ENCODE data around the gene C17orf75.

The C17orf75 gene

DNA sequence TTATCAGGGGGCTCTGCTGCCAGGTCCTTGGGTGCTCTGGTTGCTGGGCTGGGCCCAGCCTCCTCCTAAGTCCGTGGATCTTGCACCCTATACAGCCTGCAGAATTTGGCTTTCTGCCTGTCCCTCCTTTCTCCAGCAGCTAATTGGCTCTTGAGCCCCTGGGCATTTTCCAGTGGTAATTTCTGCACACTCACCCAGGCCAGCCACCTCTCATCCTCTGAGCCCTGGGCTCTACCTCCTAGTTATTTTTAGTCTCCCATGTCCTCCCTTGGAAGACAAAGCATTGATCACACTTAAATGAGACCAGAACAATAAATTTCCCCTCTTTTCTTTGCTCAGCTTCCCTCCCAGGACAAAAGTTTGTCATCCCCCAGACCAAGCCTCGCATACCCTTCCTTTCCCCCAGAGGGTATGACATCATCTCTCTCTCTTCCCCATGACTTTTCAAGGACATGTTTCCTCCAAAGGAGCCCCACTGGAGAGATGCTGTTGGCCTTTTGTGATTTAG, 38.1 kb downstream of the C17orf75 start:
- no peak for DNase-seq (ENCODE audit: low read depth)

DNA sequence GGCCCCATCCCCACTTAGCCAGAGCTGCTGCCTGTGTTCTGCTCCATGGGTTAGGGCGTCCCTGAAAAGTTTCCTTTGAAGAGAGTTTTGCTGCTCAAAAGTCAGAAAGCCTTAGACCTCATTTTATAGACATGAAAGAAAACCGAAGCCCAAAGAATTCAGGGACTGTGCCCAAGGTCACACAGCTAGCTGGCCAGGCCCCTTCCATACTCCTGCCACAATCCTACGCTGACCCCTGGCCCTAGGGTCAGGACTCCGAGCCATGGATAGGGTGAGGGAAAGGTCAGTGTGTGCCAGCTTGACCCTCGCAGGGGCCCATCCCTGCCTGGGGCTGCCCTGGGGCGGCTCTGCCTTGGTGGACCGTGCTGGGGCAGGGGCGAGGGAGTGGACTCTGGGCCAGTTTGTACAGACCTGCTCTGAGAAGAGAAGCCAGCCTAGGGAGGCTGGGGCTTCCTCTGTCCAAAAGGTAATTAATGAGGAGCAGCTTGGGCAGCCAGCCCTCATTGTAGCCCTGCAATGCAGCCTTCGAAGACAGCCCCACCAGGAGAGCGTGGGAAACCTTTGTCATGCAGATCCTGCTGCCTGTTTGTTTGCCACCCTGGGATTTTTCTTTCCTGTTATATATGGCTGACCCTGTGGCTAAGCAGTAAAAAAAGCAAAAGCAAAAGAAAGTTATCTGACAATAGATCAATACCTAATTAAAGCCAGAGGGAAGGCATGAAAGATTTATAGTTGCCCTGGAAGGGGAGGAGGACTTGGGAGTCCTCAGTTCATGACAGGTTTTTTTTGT, 38.9 kb downstream of the C17orf75 start:
- no peak for DNase-seq (ENCODE audit: low read depth)

DNA sequence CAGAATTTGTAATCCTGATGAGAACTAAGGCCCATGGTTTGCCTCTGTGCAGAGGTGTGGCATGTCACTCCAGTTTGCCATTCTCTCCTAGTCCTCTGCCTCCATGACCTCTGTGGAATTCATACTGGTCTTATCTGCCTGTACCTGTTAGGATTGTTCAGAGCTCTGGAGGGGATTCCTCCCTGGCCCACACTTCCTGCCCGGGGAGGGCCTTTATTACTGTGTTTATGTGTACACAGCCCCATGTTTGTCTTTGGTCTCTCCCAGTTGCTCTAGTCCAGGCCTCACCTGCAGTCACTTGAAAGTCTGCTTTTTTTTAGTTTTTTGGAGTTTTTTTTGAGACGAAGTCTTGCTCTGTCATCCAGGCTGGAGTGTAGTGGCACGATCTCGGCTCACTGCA, 39.9 kb downstream of the C17orf75 start:
- no peak for DNase-seq (ENCODE audit: low read depth)

DNA sequence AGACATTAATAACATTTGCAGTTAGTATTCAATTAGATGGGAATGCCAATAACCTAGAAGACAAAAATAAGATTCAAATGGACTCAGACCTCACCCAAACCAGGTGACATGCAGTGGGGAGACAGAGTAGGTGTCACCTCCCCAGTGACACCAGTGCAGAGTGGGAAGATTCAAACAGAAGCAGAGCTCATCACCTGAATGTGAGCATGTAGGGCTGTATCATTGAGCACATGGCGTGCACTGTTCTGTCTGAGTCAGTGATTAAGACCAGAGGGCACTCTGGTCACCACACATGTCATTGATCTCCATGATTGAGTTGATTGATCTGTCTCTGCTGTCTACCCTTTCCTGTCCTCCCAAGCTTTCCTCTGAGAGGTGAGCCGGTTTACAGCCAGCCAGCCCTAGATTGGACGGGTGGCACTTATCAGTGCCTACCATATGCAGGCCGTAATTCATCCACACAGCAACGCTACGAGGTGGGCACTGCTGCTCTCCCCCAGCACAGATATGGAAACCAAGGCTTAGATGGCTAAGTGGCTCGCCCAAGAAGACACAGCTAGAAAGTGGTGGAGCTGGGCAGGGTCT, 42.3 kb downstream of the C17orf75 start:
- no peak for DNase-seq (ENCODE audit: low read depth)

DNA sequence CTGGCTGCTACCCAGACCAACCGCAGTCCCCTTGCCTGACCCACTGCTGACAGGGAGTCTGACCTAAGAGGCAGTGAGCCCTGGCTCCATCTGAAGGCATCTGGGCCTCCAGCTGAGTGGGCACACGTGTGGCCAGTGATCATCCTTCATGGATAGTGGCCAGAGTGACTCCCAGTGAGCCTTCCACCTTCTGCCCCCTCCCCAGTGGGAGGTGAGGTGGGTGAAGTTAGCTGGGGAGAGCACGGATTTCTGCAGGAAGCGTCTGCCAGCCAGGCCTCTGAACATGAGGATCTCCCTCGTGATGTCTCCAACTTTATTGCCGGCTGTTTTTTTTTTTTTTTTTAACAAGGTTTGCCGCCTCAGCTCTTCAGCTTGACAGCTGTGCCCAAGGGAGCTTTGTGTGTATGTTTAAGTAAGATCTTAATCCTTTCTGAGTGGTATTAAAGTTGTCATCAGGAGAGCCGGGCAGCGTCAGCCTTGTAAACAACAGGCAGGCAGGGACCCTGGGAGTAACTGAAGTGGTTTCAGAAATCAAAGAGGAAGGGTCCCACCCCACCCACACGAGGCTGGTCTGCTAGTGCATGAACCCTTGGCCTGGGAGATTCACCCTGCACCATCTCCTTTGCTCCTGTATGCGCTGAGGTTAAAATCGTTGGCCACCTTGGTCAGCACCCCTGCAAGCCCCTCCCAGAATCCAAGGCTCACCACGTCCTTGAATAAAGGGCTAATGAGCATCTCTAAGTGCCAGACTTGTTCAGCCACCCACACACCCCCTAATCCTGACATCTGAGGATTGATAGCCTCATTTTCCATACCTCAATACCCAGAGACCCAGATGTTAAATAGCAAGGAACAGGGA, 43.0 kb downstream of the C17orf75 start:
- no peak for DNase-seq (ENCODE audit: low read depth)

DNA sequence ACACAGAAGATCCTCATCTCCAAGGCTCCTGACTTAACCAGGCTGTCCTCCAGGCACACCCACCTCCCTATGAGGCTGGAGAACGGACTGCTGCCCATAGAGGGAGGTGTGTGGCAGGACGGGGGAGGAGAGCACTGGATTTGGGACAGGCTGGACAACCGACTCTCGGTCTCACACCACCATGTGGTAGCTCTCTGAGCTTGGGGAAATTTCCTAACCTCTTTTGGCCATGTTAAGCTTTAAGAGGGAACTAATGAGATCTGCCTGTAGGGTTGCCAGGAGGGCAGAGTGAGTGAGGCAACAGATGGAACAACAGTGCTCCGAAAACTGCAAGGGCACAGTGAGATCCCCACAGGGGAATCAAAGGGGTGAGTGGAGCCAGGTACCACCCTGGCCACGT, 43.7 kb downstream of the C17orf75 start:
- no peak for DNase-seq (ENCODE audit: low read depth)

DNA sequence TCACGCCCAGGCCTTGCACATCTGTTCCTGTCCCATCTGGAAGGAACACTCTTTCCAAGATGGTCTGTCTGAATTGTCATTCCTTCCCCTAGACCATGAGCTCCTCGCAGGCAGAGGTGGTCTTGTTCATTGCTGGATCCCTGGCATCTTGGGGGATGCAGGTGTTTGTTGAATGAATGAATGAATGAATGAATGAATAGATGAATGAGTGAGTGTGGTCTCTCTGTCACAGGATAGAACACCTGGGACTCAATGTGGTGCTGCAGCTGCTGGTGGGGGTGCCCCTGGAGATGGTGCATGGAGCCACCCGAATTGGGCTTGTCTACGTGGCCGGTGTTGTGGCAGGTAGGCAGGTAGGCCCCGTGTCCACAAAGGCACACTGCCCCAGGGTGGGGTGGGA, 44.1 kb downstream of the C17orf75 start:
- no peak for DNase-seq (ENCODE audit: low read depth)

DNA sequence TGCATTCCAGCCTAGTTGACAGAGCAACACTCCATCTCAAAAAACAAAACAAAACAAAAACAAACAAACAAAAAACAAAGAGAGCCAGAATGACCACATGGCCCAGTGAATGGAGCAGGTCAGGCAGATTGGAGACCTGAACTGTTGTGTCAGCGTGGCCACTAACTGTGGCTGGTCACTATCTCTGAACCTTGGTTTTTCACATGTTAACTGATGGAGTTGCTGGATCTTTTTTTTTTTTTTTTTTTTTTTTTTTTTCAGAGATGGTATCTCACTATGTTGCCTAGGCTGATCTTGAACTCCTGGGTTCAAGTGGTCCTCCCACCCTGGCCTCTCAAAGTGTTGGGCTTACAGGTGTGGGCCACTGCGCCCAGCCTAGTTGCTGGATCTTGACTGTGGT, 44.5 kb downstream of the C17orf75 start:
- DNase-seq (ENCODE audit: low read depth): no peak

DNA sequence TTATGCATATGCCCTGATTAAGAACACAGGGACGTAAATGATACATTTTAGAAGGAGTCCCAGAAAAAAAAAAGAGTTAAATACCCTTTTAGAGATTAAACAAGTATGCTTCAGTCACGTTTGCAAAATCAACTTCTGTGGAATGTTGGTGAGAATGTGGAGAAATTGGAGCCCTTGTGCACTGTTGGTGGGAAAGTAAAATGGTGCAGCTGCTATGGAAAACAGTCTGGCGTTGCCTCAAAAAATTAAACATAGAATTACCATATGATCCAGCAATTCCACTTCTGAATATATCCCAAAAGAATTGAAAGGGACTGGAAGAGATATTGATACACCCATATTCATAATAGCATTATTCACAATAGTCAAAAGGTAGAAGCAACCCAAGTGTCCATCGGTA, 49.9 kb downstream of the C17orf75 start:
- DNase-seq (ENCODE audit: low read depth): no peak

DNA sequence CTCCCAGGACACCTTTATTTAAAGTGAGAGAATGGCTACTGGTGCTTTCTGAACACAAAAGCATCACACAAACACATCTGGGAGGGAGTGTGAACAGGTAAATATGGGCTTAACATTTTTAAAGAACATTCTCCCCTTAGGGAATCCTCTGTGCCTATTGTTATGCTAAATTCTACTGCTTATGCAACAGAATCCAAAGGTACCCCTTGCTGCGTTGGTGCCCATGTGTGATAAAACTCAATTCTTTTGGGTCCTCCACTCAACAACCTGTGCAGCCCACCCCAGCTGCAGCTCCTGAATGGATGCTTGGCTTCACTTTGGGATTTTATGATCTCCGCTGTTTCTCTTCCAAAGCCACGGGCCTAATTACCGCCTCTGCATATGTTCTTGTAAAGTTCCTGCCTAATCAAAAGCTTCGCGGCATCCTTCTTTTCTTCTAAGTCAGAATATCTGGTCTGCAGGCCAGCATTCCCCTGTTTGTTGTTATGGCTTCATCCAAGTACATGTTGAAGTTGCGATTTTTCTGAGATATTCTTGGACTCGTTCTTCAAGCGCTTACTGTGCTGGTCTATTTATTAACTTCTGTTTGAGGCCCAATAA, 52.4 kb downstream of the C17orf75 start:
- no peak for DNase-seq (ENCODE audit: low read depth)

DNA sequence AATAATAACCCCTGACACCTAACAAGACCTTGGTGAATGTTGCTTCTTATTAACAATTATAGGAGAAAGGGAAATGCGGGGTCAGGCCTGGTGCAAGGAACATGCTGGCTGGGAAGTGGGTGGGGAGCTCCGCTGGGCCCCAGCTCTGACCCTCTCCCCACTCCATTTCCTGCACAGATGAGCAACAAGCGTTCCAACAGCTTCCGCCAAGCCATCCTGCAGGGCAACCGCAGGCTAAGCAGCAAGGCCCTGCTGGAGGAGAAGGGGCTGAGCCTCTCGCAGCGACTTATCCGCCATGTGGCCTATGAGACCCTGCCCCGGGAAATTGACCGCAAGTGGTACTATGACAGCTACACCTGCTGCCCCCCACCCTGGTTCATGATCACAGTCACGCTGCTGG, 53.4 kb downstream of the C17orf75 start:
- DNase-seq (ENCODE audit: low read depth): no peak

DNA sequence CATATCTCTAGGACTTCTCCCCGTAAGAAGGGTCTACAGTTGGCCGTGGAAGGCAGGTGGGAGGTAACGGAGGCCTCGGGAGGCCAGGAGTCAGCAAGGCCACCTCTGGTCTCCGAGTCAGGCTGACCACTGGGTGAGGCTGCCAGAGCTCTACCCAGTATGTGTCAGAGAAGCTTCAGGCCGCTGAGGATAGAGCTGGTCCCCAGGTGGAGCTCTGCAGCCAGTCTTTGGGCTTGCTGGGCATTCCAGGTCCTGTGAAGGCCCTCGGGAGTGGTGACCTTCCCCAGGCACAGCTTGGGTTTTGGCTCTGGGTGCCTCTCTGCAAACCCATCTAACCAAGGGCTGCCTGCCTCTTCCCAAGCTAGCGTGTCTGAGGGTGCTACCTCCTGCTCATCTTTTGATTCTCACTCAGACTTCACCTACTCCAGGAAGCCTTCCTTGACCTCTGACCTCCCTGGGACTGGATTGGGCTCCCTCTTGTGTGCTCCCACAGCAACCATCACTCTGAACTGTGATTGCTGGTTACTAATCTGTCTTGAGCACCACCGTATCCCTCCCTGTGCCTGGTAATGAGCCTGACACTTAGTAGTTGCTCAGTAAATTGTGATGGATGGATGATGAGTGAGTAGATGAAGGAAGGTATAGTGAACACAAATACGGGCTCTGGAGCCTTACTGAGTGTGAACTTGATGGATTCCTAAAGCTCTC, 54.0 kb downstream of the C17orf75 start:
- no peak for DNase-seq (ENCODE audit: low read depth)

DNA sequence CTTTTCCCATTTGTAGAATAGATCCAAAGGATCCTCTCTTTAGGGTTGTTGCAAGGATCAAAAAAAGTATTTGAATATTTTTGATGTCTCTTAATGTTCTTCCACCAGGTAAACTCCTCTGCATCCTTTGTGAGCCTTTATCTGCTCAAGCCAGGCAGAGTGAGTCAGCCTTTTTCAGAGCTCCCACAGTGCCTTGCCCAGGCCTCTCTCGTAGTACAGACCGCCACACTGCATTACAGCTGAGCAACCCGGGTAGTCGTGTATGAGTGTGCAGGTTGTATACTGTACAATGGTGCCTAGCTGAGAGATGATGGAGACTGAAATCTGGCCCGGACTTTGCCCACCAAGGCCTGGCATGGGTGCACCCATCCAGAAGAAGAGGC, 55.5 kb downstream of the C17orf75 start:
- DNase-seq (ENCODE audit: low read depth): no peak

DNA sequence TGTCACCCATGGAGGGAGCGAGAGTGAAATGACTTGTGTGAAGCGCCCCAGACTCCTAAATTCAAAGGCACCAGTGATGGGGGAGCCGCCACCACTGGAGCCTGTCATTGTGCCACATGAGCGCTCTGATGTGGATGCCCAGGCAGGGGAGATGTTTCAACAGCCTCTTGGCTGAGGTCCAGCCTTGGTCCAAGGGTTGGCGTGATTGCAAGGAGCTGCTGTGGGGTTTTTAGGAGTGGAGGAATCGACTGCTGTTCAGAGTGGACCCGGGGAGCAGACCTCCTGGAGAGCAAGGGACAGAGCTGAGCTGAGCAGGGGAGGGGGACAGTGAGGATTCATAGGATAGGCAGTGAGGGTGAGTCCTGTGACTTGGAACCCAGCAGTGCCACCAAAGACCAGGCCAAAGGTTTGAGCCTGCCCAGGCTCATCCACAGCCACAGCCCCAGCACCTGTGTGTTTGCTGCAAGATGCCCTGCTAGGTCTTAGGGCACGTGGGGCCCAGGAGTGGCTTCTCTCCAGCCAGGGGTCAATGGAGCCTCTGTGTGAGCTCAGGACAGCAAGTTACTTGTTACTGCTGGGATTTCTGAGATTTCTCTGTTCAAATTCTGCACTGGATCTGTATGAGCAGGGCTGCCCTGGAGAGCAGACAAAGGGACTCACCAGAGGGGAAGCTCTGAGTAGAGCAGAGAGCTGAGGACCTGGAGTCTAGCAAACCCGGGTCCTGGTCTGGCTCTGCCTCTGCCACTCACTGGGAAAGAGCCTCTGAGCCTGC, 56.0 kb downstream of the C17orf75 start:
- no peak for DNase-seq (ENCODE audit: low read depth)

DNA sequence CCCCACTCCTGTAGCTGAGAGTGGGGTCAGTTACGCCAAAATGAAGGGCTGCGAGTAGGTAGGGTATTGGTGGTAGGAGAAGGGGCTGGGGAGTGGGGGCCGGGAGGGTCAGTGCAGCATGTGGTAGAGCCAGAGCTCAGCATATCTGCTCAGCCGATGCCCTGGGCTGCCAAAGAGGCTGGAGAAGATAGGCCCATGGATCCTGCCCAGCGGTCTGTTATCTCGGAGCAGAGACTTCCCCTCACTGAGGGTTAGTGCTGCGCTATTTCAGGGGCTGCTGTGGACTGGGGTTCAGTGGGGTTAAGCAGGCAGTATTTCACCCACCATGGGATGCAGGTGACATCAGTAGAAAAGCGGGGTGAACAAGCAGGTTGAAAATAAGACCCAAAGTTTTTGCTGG, 56.7 kb downstream of the C17orf75 start:
- DNase-seq (ENCODE audit: low read depth): no peak

DNA sequence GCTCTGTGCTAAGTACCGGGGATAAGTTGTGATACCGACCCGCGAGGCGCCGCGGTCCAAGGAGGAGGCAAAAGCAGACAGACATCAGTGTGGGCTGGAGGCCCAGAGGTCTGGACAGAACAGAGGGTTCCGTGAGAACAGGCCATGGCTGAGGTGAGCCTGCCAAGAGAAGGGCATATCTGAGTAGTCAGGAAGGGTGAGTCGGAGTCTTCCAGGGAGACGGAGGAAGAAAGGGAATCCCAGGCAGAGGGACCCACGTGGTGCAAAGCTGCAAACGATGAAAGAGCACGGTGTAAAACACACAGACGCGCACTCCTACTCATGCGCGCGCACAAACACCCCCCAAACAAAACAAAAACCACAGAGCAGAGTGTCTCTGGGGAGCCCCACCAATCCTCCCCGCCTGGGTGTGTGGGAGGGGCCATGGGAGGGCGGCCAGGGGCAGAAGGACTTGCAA, 58.2 kb downstream of the C17orf75 start:
- no peak for DNase-seq (ENCODE audit: low read depth)

DNA sequence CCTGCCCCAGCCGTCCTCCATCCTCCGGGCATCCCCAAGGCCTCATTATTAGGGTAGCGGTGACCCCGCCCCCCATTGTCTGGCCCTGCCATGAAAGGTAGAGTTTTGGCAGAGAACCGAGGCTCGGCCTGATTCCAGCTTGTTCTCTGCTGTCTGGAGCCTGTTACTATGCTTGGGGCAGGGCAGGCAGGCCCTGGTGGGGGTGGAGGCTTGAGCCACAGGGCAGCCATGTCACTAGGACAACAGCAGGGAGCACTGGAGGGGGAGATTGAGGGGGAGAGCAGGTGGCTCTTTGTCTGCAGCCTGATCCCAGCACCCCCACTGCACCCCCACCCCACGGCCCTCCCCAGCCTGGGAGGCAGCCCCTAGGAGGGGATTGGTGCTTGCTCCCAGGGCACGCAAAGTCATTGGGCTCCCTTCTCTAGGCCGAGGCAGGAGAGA, 60.9 kb downstream of the C17orf75 start:
- no peak for DNase-seq (ENCODE audit: low read depth)

DNA sequence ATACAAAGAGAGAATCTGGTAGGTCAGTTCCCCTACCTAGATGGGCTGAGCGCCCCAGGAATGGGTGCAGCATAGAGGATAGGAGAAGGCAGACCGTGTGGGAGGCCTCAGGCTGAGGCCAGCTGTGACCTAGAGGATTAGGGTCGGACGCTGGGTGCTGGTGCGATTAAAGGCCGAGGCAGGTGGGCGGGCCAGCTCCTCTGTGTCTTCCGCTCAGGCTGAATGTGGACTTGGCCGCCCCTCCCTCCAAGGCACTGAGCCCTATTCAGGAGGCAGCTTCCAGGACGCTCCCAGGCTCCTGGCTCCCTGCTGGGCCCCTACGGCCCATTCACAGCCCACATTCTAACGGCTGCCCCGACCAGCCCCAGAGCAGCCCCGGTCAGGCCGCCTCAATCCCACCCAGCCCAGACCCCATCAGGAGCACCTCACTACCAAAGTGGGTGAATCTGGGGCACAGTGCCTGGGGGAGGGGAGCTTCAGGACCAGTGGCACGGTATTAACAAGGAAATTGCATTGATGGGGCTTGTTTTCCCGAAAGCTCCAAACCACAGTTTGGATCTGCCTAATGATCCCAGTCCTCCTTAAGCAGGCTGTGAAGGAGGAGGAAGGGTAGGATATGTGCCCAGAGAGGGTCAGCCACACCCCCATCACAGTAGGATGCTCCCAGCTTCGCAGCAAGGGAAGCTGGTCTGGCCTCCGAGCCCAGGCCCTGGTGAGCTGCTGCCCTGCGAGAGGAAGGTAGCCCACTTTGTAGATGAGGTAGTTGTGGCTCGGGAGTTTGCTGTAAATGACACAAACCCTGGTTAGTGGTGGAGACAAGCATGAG, 61.9 kb downstream of the C17orf75 start:
- no peak for DNase-seq (ENCODE audit: low read depth)

DNA sequence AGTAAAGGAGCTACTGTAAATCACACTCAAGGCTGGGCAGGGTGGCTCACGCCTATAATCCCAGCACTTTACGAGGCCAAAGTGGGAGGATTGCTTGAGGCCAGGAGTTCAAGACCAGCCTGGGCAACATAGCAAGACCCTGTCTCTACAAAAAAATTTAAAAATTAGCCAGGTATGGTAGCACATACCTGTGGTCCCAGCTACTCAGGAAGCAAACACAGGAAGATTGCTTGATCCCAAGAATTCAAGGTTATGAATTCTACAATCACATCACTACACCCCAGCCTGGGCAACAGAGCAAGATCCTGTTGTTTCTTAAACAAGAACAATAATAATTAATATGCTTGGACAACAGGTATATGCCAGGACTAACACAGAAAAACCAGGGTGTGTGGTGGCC, 63.2 kb downstream of the C17orf75 start:
- no peak for DNase-seq (ENCODE audit: low read depth)

Data from fibroblast of the conjunctiva (primary cell).